NCI-H2227 (cell line): ENCODE measurements around the gene EFNA3.

Experiments
- DNase-seq: peaks from one replicate; lab custom pipeline; 2025; ENCODE audit not compliant: unreplicated experiment; lab: John Stamatoyannopoulos, UW

EFNA3 gene

DNA sequence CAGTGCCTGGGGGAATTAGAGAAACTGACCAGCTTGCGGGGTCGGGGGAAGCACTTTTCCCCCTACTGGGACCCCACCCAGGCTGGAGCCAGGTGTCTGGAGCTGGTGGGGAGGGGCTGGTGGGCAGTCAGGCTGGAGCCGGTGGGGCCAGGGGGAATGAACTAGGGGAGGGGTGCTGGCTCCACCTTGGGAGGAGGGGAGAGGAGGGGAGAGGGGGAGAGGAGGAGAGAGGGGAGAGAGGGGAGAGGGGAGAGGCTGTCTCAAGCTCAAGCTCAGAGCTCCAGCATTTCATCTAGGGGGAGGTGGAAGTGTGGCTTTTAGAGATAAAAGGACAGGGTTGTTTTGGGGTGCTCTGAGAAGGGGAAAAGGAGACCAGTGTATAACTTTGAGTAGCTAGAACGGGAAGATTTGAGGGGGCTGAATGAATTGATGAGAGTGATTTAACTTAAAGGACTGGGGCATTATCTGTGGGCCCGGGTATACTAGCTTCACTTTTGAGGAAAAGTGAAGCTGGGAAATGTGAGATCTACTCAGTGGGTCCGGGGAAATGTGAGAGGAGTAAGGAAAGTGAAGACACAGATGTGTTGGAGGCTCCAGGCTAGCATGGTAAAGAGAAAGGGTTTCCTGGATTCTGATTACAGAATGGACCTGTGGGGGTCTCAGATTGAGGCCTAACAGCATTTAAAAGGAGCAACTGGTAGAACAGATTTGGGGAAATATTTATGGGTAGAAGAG is 51.8 kb downstream of the EFNA3 start:
- peak; percentile 36 for DNase-seq

DNA sequence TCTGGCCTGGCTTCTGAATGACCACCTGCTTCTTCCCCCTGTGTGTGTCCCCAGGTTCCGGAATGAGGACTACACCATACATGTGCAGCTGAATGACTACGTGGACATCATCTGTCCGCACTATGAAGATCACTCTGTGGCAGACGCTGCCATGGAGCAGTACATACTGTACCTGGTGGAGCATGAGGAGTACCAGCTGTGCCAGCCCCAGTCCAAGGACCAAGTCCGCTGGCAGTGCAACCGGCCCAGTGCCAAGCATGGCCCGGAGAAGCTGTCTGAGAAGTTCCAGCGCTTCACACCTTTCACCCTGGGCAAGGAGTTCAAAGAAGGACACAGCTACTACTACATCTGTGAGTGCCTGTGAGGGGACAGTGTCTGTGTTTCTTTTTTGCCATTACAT is 52.6 kb downstream of the EFNA3 start:
- no peak for DNase-seq

DNA sequence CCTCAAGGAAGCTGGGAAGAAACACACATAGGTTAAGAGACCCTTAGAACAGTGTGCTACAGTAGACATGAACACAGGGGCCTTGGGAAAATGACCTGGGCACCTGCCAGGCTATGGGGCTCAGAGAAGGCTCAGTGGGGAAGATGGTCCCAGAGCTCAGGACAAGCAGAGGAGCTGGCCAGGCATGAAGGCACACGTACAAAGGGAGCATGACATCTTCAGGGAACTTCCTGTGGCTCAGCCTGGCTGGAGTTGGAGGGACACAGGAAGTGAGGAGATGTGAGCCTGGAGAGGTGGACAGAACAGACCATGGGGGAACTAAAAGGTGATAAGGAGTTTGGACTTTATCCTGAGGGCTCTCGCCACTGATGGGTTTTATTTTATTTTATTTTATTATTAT is 53.2 kb downstream of the EFNA3 start:
- DNase-seq: no peak

DNA sequence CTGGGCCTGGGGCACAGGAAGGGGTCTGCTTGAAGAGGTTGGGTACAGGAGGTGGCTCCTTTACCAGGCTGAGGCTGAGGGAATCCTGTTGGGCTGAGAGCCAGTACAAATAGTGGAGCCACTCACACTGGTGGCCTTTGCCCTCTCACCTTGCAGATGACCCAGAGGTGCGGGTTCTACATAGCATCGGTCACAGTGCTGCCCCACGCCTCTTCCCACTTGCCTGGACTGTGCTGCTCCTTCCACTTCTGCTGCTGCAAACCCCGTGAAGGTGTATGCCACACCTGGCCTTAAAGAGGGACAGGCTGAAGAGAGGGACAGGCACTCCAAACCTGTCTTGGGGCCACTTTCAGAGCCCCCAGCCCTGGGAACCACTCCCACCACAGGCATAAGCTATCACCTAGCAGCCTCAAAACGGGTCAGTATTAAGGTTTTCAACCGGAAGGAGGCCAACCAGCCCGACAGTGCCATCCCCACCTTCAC is 55.2 kb downstream of the EFNA3 start:
- no peak for DNase-seq

DNA sequence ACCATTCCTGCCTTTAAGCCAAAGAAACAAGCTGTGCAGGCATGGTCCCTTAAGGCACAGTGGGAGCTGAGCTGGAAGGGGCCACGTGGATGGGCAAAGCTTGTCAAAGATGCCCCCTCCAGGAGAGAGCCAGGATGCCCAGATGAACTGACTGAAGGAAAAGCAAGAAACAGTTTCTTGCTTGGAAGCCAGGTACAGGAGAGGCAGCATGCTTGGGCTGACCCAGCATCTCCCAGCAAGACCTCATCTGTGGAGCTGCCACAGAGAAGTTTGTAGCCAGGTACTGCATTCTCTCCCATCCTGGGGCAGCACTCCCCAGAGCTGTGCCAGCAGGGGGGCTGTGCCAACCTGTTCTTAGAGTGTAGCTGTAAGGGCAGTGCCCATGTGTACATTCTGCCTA is 55.7 kb downstream of the EFNA3 start:
- no peak for DNase-seq

DNA sequence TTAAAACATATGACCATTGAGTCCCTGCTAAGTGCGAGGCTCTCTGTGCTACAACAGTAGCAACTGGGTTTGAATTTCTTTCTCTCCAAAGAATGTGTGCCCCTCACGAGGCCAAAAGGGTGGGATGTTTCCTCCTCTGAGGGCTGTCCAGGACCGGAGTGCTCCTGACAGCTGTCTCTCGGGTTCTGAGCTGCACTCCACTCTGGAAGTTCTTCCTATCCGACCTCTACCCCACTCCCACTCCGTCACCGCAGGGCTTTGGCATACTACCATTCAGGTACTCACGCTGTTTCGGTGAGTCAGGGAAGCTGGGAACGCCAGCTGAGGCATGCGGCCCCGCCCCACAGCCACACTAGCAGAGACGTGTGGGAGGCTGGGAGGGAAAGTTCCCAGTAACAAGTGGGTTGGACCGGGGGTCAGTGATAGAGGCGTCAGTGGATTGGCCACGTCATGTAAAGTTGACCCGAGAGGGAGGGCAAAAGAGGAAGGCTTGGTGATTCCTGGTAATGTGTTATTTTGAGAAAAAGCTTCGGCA is 56.3 kb downstream of the EFNA3 start:
- DNase-seq: peak; percentile 77

DNA sequence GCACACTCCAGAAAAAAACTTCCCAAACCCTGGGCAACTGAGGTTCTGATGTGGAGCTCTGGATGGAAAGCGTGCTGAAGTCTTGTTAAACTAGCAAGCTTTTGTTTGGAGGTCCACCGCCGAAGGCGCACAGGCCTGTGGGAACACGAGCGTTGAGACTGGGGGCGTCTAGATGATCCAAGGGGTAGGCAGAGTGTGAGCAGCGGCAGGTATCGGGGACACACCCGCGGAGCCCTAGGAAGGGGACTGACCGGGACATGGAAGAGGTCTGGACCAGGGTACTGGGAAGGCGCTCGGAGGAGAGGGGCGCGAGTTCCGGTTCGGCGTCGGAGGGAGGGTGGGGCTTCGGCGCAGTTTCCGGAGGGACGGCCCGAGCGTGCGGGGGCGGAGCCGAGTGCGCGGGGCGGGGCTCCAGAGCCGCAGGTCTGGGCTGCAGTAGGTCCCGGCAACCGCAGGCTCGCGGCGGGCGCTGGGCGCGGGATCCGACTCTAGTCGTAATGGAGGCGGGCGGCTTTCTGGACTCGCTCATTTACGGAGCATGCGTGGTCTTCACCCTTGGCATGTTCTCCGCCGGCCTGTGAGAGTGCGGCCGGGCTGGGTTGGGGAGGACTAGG is 56.9 kb downstream of the EFNA3 start, which contains the start of gene SLC50A1:
SLC50A1 (plus strand) TSS at position 438 of the 614 bp plus-strand sequence; CDS start at position 498, 60 bp downstream.
- peak; percentile 98 for DNase-seq

DNA sequence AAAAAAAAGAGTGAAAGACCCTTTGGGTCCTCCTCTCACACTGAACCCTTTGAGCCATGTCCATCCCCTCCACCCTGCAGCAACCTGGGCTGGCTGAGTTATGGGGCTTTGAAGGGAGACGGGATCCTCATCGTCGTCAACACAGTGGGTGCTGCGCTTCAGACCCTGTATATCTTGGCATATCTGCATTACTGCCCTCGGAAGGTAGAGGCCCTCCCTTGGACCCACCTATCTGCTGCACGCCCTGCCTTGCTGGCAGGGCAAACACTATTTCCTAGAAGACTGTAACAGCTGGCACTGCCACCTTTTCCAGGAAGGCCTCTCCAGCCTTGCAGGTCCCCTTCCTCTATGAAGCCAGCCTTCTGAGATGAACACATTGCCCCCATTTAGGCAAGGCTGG is 58.1 kb downstream of the EFNA3 start:
- no peak for DNase-seq
